ENCODE data around the gene SEMA4B. TPM values are rescaled to one million over a fixed set of nuclear protein-coding genes. Genes with fewer than 3 reads are reported as not detected.

Gene SEMA4B, protein sequence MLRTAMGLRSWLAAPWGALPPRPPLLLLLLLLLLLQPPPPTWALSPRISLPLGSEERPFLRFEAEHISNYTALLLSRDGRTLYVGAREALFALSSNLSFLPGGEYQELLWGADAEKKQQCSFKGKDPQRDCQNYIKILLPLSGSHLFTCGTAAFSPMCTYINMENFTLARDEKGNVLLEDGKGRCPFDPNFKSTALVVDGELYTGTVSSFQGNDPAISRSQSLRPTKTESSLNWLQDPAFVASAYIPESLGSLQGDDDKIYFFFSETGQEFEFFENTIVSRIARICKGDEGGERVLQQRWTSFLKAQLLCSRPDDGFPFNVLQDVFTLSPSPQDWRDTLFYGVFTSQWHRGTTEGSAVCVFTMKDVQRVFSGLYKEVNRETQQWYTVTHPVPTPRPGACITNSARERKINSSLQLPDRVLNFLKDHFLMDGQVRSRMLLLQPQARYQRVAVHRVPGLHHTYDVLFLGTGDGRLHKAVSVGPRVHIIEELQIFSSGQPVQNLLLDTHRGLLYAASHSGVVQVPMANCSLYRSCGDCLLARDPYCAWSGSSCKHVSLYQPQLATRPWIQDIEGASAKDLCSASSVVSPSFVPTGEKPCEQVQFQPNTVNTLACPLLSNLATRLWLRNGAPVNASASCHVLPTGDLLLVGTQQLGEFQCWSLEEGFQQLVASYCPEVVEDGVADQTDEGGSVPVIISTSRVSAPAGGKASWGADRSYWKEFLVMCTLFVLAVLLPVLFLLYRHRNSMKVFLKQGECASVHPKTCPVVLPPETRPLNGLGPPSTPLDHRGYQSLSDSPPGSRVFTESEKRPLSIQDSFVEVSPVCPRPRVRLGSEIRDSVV
- total RNA-seq (2021) = 50.1 to 53.3 TPM (median 50.2 TPM) in 3 replicates
- Bru-seq, nascent RNA = percentile 66 among the genes with signal in this experiment
- long read RNA-seq, experiment 1, transcript SEMA4B-202 (14 exons, 3,807 nt) = major isoform, 143 of 217 reads
- long read RNA-seq, experiment 1, transcript SEMA4B-201 (15 exons, 3,781 nt) = minor isoform, 17 of 217 reads
- long read RNA-seq, experiment 1, partial matches to known transcripts = 28 of 217 reads
- long read RNA-seq, experiment 1, other reads (novel, unspliced or antisense) = 26 of 217 reads
- long read RNA-seq, experiment 2, transcript SEMA4B-202 (14 exons, 3,807 nt) = major isoform, 20 of 55 reads
- long read RNA-seq, experiment 2, partial matches to known transcripts = 24 of 55 reads
- long read RNA-seq, experiment 2, other reads (novel, unspliced or antisense) = 6 of 55 reads
- long read RNA-seq, experiment 3 = 0 reads

DNA sequence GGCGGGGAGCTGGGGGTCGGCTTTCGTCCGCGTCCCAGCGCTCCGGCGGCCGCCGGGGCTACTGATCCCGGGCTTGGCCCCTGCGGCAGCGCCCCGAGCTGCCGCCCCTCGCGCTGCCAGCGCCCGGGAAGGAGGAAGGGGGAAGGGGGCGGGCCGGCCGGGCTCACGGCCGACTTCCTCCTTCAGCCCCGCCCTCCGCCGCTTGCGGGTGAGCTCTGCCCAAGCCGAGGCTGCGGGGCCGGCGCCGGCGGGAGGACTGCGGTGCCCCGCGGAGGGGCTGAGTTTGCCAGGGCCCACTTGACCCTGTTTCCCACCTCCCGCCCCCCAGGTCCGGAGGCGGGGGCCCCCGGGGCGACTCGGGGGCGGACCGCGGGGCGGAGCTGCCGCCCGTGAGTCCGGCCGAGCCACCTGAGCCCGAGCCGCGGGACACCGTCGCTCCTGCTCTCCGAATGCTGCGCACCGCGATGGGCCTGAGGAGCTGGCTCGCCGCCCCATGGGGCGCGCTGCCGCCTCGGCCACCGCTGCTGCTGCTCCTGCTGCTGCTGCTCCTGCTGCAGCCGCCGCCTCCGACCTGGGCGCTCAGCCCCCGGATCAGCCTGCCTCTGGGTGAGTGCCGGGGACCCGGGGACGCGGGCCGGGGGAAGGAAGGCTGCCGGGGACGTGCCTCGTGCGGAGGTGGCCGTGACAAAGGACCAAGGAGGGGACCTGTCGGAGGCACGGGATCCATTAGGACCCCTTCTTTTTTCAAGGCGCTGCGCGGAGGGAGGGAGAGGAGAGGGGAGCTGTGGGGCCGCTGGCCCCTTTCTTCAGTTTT is at the start of gene SEMA4B:
SEMA4B (plus strand) TSS at position 201 of the 814 bp plus-strand sequence; CDS start at position 450, 249 bp downstream.
- DNase-seq (ENCODE audit: low spot score) (peak; percentile 83), ATAC-seq (peak; percentile 86)
- POLR2A ChIA-PET = interaction anchor here (1.0 to 1.8 kb wide), 8 partner anchors 12 to 200 kb away, joined by 3 to 9 read pairs (median 6); partner anchors contain the start of genes CIB1, GDPGP1, TTLL13 and ZNF710
- H3K27ac Mint-ChIP-seq = peak within 1 kb of the TSS; percentile 60
- H3K9me3 Mint-ChIP-seq = no peaks in the 10 kb centered on the region
- peak; percentile 43 for TF ChIP-seq TP53 (CRISPR knock-in tag; IDR thresholded peaks at IDR 0.05)
- TF ChIP-seq CREB1 (CRISPR knock-in tag; IDR thresholded peaks at IDR 0.05) = 0 out of 2 replicates have a peak, but pooled peaks have one; percentile 42
- TF ChIP-seq CBFB (CRISPR knock-in tag; IDR thresholded peaks at IDR 0.05; ENCODE audit: low read depth) = 0 out of 2 replicates have a peak, but pooled peaks have one; percentile 65
- TF ChIP-seq FOXK1 (CRISPR knock-in tag; IDR thresholded peaks at IDR 0.05) = peak; percentile 15; the same call in 1 of the 2 replicates
- TF ChIP-seq, protein P1, sequence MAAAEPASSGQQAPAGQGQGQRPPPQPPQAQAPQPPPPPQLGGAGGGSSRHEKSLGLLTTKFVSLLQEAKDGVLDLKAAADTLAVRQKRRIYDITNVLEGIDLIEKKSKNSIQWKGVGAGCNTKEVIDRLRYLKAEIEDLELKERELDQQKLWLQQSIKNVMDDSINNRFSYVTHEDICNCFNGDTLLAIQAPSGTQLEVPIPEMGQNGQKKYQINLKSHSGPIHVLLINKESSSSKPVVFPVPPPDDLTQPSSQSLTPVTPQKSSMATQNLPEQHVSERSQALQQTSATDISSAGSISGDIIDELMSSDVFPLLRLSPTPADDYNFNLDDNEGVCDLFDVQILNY (CRISPR knock-in tag; IDR thresholded peaks at IDR 0.05) = no peak
- TF ChIP-seq, protein P2, sequence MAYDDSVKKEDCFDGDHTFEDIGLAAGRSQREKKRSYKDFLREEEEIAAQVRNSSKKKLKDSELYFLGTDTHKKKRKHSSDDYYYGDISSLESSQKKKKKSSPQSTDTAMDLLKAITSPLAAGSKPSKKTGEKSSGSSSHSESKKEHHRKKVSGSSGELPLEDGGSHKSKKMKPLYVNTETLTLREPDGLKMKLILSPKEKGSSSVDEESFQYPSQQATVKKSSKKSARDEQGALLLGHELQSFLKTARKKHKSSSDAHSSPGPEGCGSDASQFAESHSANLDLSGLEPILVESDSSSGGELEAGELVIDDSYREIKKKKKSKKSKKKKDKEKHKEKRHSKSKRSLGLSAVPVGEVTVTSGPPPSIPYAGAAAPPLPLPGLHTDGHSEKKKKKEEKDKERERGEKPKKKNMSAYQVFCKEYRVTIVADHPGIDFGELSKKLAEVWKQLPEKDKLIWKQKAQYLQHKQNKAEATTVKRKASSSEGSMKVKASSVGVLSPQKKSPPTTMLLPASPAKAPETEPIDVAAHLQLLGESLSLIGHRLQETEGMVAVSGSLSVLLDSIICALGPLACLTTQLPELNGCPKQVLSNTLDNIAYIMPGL (CRISPR knock-in tag; IDR thresholded peaks at IDR 0.05) = peak; percentile 87
- 0 out of 2 replicates have a peak, but pooled peaks have one; percentile 25 for TF ChIP-seq ETV6 (CRISPR knock-in tag; IDR thresholded peaks at IDR 0.05)
- TF ChIP-seq, protein P3, sequence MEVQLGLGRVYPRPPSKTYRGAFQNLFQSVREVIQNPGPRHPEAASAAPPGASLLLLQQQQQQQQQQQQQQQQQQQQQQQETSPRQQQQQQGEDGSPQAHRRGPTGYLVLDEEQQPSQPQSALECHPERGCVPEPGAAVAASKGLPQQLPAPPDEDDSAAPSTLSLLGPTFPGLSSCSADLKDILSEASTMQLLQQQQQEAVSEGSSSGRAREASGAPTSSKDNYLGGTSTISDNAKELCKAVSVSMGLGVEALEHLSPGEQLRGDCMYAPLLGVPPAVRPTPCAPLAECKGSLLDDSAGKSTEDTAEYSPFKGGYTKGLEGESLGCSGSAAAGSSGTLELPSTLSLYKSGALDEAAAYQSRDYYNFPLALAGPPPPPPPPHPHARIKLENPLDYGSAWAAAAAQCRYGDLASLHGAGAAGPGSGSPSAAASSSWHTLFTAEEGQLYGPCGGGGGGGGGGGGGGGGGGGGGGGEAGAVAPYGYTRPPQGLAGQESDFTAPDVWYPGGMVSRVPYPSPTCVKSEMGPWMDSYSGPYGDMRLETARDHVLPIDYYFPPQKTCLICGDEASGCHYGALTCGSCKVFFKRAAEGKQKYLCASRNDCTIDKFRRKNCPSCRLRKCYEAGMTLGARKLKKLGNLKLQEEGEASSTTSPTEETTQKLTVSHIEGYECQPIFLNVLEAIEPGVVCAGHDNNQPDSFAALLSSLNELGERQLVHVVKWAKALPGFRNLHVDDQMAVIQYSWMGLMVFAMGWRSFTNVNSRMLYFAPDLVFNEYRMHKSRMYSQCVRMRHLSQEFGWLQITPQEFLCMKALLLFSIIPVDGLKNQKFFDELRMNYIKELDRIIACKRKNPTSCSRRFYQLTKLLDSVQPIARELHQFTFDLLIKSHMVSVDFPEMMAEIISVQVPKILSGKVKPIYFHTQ (CRISPR knock-in tag; IDR thresholded peaks at IDR 0.05) = no peak
- TF ChIP-seq, protein P4, sequence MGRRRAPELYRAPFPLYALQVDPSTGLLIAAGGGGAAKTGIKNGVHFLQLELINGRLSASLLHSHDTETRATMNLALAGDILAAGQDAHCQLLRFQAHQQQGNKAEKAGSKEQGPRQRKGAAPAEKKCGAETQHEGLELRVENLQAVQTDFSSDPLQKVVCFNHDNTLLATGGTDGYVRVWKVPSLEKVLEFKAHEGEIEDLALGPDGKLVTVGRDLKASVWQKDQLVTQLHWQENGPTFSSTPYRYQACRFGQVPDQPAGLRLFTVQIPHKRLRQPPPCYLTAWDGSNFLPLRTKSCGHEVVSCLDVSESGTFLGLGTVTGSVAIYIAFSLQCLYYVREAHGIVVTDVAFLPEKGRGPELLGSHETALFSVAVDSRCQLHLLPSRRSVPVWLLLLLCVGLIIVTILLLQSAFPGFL (CRISPR knock-in tag; IDR thresholded peaks at IDR 0.05; ENCODE audit: borderline replicate concordance) = no peak
- 0 out of 2 replicates have a peak, but pooled peaks have one; percentile 52 for TF ChIP-seq SP1 (CRISPR knock-in tag; conservative IDR thresholded peaks at IDR 0.05)
- TF ChIP-seq FOXP1 (CRISPR knock-in tag; IDR thresholded peaks at IDR 0.05; ENCODE audit: borderline replicate concordance) = peak; percentile 26; the same call in 1 of the 2 replicates
- no peak for TF ChIP-seq CREM (CRISPR knock-in tag; IDR thresholded peaks at IDR 0.05)
- H3K4me3 Mint-ChIP-seq = peak within 1 kb of the TSS; percentile 78
- peaks cover 5% of the 10 kb centered on the region; the same call in 1 of the 2 replicates for H3K36me3 Mint-ChIP-seq
- CTCF ChIA-PET = interaction anchor here (0.6 to 5.1 kb wide), 20 partner anchors 10 to 440 kb away, joined by 3 to 62 read pairs (median 5); partner anchors contain the start of genes CIB1, GDPGP1 and IDH2
- H3K27me3 Mint-ChIP-seq (ENCODE audit: low read depth) = no peaks in the 10 kb centered on the region; the same call in 1 of the 2 replicates
- H3K4me1 Mint-ChIP-seq = peaks cover 20% of the 10 kb centered on the region

All from WTC11 (cell line).